ENCODE measurements around the gene SLFN12L. TPM values are rescaled to one million over a fixed set of nuclear protein-coding genes. Genes with fewer than 3 reads are reported as not detected.
"Not testable (repeated sequence)": the region's sequence is repeated elsewhere in the genome, so short reads cannot be mapped to it uniquely, and the experiment has no call there.

Gene SLFN12L
- total RNA-seq, 1 donor from 2014 or later, result 12.3 TPM

GRCh38 chr17:35566968-35567367, 29.5 kb upstream of the SLFN12L start:
- Histone ChIP-seq H3K9me3 (no peaks in the 10 kb centered on the region), H3K27ac (no peak overlapping the region), H3K4me3 (peak overlapping the region; percentile 64 to 83), H3K36me3 (no peaks in the 10 kb centered on the region), H3K27me3 (no peaks in the 10 kb centered on the region), H3K4me1 (peaks cover 24% of the 10 kb centered on the region)
- intact Hi-C loops (cut with DNase I), result no loop called here
- no peak for DNase-seq (ENCODE audit: extremely low spot score in 2 of 2)
- no peak for TF ChIP-seq CTCF (IDR thresholded peaks at IDR 0.05)
- TF ChIP-seq POLR2A (IDR thresholded peaks at IDR 0.05), result no peak
- TF ChIP-seq POLR2AphosphoS5 (IDR thresholded peaks at IDR 0.05; ENCODE audit: insufficient read depth in 1 of 2, low read depth in 1 of 2), result no peak

GRCh38 chr17:35563181-35563580, 25.7 kb upstream of the SLFN12L start:
- H3K9me3 ChIP-seq; intact Hi-C loops (cut with DNase I); DNase-seq (ENCODE audit: extremely low spot score in 2 of 2); H3K27me3 ChIP-seq; H3K4me3 ChIP-seq; H3K4me1 ChIP-seq; H3K36me3 ChIP-seq; H3K27ac ChIP-seq: not testable (repeated sequence)

GRCh38 chr17:35560703-35561102, 23.2 kb upstream of the SLFN12L start, which contains the start of gene SLFN14:
TSS of gene SLFN14 (minus strand) at chr17:35560819. CDS start at chr17:35558062, 2,757 bp downstream.
- no peak for TF ChIP-seq POLR2AphosphoS5 (IDR thresholded peaks at IDR 0.05; ENCODE audit: insufficient read depth in 1 of 2, low read depth in 1 of 2)
- TF ChIP-seq CTCF (IDR thresholded peaks at IDR 0.05), result no peak
- no peak for TF ChIP-seq POLR2A (IDR thresholded peaks at IDR 0.05)
- no peak within 1 kb of the TSS for H3K27ac ChIP-seq
- no peak within 1 kb of the TSS for H3K4me3 ChIP-seq
- intact Hi-C loops (cut with DNase I), result no loop called here
- no peaks in the 10 kb centered on the region for H3K9me3 ChIP-seq
- H3K36me3 ChIP-seq, result no peaks in the 10 kb centered on the region
- no peaks in the 10 kb centered on the region for H3K27me3 ChIP-seq
- H3K4me1 ChIP-seq, result no peaks in the 10 kb centered on the region
- DNase-seq (ENCODE audit: extremely low spot score in 2 of 2), result no peak

GRCh38 chr17:35559495-35560210, 22.2 kb upstream of the SLFN12L start:
- H3K36me3 ChIP-seq, result no peaks in the 10 kb centered on the region
- no peak for DNase-seq (ENCODE audit: extremely low spot score in 2 of 2)
- H3K27ac ChIP-seq, result no peak overlapping the region
- H3K4me3 ChIP-seq, result no peak overlapping the region
- no peaks in the 10 kb centered on the region for H3K9me3 ChIP-seq
- no peaks in the 10 kb centered on the region for H3K4me1 ChIP-seq
- TF ChIP-seq CTCF (IDR thresholded peaks at IDR 0.05), result no peak
- no peak for TF ChIP-seq POLR2A (IDR thresholded peaks at IDR 0.05)
- TF ChIP-seq POLR2AphosphoS5 (IDR thresholded peaks at IDR 0.05; ENCODE audit: insufficient read depth in 1 of 2, low read depth in 1 of 2), result no peak
- no peaks in the 10 kb centered on the region for H3K27me3 ChIP-seq
- intact Hi-C loops (cut with DNase I), result no loop called here

DNA sequence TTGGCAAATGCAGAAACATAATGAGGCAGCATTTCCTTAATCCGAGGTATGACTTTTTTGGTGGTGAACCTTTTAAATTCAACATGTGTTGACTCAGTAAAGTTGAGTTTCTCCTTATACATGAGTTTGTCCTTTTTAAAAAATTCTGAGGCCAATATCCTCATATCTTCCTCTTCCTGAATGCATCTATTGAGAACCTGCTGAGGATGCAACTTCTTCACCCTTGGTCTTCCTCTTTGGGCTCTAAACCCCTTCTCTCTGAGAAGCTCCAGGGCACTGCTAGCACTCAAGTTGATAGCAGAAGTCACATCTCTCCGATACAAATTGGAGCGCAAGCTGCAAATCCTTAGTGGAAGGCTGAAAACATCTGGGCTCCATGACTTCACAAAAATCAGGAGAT, 19.9 kb upstream of the SLFN12L start:
- TF ChIP-seq POLR2AphosphoS5 (IDR thresholded peaks at IDR 0.05; ENCODE audit: insufficient read depth in 1 of 2, low read depth in 1 of 2), result no peak
- TF ChIP-seq CTCF (IDR thresholded peaks at IDR 0.05), result no peak
- TF ChIP-seq POLR2A (IDR thresholded peaks at IDR 0.05), result no peak
- Histone ChIP-seq H3K27me3 (no peaks in the 10 kb centered on the region), H3K27ac (no peak overlapping the region), H3K4me1 (no peaks in the 10 kb centered on the region), H3K36me3 (no peaks in the 10 kb centered on the region), H3K4me3 (no peak overlapping the region), H3K9me3 (no peaks in the 10 kb centered on the region)
- peak in 1 of 2 donors; percentile 29 for DNase-seq (ENCODE audit: extremely low spot score in 2 of 2)
- intact Hi-C loops (cut with DNase I), result no loop called here

All from vagina (tissue), 2 donors.